ENCODE data around the gene C1orf105.
"Not testable (repeated sequence)": the region's sequence is repeated elsewhere in the genome, so short reads cannot be mapped to it uniquely, and the experiment has no call there.

C1orf105 gene

GRCh38 chr1:172485626-172486025 lies 65.1 kb downstream of the C1orf105 start:
- no peak for DNase-seq (ENCODE audit: low read depth in 1 of 2, low spot score in 1 of 2)

DNA sequence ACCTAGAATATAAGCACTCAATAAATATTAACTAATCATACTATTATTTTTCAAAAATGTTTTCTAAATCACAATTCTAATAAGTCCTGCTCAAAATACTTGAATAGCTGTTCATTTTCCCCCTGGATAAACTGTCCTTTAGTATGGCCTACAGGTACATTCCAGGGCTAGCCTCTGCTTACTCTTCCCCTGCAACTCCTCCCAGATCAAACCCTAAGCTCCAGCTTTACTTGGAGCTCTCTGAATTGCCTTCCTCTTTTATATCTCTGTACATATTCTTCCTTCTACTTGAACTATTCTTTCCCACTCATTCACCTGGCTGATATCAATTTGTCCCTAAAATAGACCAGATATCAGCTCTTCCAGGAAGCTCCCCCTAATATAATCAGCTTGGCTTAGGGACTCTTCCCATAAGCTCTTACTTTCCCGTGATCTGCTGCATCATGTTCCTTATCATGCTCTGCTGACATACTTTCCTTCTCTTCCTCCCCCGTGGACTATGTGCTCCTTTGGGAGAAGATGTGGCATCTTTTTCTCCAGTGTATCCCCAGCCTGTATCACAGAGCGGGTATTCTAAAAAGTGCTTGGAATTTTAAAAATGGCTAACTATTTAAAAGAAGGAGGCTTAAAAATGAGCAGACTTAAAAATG lies 66.4 kb downstream of the C1orf105 start:
- no peak for DNase-seq (ENCODE audit: low read depth in 1 of 2, low spot score in 1 of 2)

- DNase-seq (ENCODE audit: low read depth in 1 of 2, low spot score in 1 of 2) = no peak
These were observed 67.1 kb downstream of the C1orf105 start for GRCh38 chr1:172487550-172487949.

DNA sequence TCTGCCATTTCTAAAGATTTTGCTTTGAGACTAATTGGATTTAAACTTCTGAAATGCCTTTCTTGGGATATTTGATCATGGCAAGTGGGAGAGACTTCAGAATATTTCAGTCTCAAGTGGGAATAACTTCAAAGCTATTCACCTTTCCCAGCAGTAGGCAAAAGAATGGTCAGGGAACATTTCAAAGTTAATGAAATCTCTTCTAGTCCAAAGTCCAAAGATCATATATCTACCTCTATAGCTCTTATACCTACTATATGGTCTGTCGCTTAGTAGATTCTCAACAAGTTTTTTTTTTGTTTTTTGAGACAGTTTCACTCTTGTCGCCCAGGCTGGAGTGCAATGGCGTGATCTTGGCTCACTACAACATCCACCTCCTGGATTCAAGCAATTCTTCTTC lies 67.9 kb downstream of the C1orf105 start:
- DNase-seq (ENCODE audit: low read depth in 1 of 2, low spot score in 1 of 2) = no peak

DNA sequence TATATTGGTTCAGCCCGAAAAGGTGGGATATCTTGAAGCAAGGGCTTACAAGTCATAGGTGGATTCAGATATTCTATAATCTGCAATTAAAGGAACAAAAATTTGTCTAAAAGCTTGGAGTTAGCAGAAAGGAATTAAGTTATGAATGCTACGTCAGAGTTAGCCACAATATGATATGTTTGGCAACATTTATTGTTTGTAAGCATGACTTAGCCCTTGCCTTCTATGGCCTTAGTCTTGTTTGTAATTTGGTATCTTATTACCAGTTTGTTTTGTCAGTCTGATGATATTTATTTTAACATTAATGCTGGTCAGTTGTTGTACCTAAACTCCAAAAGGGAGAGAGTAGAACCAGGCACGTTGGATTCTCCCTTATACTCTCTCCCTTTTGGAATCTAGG lies 69.4 kb downstream of the C1orf105 start:
- DNase-seq (ENCODE audit: low read depth in 1 of 2, low spot score in 1 of 2) = no peak

DNA sequence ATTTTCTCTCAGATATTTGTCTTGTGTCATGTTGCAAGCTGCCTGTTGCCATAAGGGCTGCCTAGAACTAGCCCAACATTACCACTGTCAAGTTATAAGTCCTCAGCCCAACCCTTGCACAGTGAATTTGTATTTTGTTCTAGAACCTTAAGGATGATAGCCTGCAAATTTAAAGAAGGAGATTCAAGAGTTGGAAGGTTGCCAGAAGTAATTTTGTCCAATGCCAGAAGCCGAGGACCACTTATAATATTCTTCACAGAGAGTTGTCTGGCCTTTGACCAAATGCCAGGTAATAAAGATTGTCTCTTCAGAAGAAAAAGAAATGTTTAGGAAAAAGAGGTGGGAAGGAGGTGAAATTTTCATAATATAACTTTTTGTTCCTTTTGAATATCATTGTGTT lies 71.9 kb downstream of the C1orf105 start:
- DNase-seq (ENCODE audit: low read depth in 1 of 2, low spot score in 1 of 2) = no peak

DNA sequence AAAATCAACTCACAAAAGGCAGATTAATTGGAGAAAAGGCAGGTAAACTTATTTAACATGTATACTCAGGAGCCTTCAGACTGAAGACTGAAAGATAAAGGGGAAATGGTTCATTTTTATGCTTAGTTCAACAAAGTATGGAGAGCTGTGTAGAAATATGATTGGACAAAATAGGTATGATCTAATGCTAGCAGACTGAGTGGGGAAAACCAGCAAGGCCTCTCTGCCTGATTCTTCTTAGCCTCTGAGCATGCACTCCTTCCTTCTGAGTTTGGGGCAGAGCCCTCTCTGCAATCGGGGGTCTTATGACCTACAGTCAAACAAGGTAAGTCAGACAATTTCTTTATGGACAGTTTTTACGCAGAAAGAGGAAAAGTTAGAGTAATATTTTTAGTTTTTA lies 73.7 kb downstream of the C1orf105 start:
- no peak for DNase-seq (ENCODE audit: low read depth in 1 of 2, low spot score in 1 of 2)

DNA sequence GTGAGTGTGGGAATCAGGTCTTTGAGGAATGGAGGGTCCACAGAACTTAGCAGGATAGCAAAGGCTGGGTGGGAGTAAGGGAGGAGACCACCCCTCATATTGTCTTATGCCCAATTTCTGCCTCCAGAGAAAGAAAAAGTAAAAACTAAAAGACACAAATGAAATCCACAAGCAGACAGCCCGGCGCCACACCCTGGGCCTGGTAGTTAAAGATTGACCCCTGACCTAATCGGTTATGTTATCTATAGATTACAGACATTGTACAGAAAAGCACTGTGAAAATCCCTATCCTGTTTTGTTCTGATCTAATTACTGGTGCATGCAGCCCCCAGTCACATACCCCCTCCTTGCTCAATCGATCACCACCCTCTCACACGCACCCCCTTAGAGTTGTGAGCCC lies 75.6 kb downstream of the C1orf105 start:
- not testable (repeated sequence) for DNase-seq (ENCODE audit: low read depth in 1 of 2, low spot score in 1 of 2)

DNA sequence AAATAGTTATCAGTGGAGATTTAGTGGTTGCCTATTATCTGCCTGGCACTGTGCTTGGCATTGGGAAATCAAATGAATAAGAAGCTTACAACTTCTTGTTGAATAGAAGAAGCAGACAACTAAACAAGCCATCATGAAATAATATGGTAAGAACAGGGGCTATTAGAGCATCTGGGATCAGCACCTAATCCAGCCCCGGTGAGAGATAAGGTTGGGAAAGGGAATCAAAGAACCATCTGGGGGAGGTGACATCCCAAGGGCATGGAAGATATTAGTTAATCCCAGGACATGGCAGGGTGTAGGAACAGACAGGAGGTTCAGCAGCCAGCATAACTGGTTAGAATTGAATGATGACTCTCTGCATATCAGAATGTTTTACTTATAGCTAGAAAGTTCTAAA lies 76.2 kb downstream of the C1orf105 start:
- no peak for DNase-seq (ENCODE audit: low read depth in 1 of 2, low spot score in 1 of 2)

DNA sequence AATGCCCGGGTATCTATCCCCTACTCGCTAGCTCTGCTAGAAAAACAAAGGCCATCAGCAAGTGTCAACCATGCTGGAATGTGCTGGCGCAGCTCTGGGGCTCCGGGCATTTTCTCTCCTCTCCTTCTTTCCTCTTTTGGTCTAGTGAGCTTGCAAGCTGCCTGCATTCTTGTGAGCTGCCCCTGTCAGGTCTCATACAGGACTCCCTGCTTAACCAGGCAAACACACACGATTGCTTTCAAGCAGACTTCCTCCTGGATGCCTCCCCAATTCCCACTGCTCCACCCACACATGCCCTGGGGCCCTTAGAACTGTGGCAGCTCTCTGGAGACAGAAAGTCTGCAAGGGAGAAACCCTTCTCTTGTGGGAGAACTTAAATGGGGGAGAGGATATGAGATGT lies 76.7 kb downstream of the C1orf105 start:
- no peak for DNase-seq (ENCODE audit: low read depth in 1 of 2, low spot score in 1 of 2)

DNA sequence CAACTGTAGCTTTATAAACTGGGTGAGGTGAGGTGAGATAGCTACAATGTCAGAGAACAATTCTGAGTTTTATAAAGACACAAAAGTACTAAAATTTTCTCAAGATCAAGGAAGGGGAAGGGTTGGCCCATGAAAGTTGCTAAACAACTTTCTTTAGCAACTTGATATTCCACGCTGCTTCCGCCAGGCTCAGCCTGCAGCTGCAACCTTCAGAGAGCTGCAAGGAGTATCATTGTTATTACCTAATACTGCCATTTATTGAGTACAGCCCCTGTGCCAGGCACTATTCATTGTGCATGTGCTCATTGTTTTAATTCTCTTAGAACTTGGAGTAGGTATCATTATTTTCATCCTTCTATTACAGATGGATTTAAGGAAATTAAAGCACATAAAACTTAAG lies 78.4 kb downstream of the C1orf105 start:
- no peak for DNase-seq (ENCODE audit: low read depth in 1 of 2, low spot score in 1 of 2)

DNA sequence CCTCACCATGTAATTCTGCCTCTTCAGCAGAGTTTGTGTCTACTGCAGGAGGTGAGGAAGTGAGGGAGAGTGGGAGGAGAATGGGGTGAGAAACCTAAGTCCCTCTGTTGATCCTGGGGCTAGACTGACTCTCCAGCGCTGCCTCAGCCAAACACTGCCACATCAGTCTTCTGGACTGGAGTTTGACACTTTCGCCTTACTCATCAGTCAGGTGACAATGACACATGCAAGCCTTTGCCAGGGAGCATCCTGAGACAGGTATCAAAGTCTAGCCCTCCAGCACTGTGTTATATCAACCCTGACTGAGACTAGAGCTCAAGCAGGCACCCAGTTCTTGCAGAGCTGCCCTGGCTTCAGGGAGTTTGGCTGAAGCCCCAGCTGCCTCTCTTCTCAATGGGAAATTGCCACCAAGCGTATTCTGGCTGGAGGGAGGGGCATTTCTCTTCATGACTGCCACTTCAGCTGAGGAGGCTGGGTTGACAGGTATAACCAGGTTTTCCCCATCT lies 79.2 kb downstream of the C1orf105 start:
- no peak for DNase-seq (ENCODE audit: low read depth in 1 of 2, low spot score in 1 of 2)

DNA sequence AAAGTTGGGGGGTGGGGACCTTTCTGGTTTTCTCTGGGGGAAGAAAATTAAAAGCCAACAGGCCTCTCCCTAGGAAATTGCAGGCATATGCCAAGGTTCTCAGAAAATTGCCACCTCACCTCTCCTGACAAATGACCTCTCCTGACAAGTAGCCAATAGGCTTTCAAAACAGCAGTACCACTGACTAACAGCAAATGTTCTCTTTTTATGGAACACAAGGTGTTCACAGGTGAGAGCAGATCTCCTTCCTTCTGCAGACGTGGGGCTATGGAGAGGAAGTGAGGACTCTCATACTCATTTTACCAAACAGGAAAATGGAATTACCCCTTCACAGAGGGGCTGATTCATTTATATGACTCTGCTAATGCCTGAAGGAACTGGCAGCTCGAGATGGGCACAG lies 79.7 kb downstream of the C1orf105 start:
- DNase-seq (ENCODE audit: low read depth in 1 of 2, low spot score in 1 of 2) = no peak

DNA sequence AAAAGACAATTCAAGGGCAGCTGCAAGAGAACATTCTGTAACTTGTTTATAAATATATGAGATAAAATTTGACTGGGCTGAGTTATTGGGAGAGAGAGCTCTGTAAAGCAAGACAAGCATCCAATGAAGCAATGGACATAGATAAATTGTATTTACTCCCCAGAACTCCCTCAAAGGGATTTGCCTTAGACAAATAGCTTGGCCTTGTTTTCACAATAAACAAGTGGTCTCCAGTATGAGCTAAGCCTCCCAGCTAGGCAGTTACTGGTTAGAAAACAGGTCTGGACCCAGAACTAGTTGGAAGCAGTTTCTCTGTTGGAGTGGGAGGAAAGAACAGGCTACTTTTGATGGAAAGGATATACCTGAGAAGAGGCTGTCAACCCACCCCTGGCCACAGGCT lies 87.3 kb downstream of the C1orf105 start:
- DNase-seq (ENCODE audit: low read depth in 1 of 2, low spot score in 1 of 2) = no peak

DNA sequence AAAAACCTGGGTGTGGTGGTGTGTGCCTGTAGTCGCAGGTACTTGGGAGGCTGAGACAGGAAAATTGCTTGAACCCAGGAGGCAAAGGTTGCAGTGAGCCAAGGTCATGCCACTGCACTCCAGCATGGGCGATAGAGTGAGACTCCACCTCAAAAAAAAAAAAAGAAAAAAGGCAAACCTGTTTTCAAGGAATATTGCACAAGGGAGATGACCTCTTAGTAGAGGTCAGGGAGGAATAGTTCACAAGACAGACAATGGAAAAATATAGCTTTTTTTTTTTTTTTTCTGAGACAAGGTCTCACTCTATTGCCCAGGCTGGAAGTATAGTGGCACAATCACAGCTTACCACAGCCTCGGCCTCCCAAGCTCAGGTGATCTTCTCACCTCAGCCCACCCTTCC lies 90.0 kb downstream of the C1orf105 start:
- no peak for DNase-seq (ENCODE audit: low read depth in 1 of 2, low spot score in 1 of 2)

DNA sequence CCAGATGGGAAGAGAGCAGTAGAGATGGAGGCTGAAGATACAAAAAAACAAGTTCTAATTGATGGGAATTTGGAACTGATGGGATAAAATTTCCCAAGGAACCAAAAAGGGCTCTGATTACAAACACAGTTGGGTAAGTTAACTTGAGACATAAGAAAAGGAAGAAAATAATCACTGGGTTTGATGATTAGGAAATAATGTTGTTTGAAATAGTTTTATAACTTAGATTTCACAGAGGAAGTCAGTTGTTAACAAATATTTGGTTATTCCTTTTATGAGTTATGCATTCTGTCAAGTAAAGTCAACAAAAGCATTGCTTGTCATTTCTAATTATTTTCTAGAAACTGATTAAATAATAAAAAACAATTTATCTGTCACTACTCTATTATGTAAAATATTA lies 92.1 kb downstream of the C1orf105 start:
- no peak for DNase-seq (ENCODE audit: low read depth in 1 of 2, low spot score in 1 of 2)

GRCh38 chr1:172513479-172513878 lies 93.0 kb downstream of the C1orf105 start:
- DNase-seq (ENCODE audit: low read depth in 1 of 2, low spot score in 1 of 2) = no peak

DNA sequence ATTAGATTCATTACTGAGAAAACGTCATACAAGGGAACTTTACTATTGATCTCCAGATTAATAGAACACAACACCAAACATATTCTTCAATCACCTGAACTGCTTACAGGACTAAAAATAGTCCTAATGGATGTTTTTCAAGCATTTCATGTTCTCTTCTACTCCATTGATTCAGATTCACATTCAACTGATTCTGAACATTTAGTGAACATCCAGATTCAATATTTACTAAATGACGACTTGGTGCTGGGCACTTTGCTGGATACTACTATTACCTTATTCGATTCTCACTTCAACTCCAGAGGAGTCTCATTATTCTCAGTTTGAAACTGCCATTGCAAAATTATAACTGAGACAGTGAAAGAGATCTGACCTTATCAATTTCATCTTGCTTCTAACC lies 93.6 kb downstream of the C1orf105 start:
- DNase-seq (ENCODE audit: low read depth in 1 of 2, low spot score in 1 of 2) = no peak

GRCh38 chr1:172515436-172515835 lies 95.0 kb downstream of the C1orf105 start:
- DNase-seq (ENCODE audit: low read depth in 1 of 2, low spot score in 1 of 2) = no peak

DNA sequence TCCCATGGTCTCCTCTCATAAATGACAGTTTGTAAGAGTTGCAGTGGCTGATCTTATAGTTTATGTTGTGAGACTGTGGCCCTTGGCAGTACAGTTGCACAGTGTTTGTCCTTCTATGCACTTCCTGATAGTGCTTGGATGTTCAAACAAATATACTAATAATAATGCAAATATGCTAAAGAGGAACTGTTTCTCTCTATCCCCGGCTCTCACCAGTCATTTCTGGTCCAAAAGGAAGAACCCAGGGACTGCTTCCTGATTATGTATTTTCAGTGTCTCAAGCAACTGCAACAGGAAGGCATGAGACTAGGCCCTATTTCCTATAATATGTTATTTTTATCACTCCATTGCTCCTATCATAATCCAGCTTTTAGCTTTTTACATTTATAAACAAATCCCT lies 95.4 kb downstream of the C1orf105 start:
- DNase-seq (ENCODE audit: low read depth in 1 of 2, low spot score in 1 of 2) = no peak

DNA sequence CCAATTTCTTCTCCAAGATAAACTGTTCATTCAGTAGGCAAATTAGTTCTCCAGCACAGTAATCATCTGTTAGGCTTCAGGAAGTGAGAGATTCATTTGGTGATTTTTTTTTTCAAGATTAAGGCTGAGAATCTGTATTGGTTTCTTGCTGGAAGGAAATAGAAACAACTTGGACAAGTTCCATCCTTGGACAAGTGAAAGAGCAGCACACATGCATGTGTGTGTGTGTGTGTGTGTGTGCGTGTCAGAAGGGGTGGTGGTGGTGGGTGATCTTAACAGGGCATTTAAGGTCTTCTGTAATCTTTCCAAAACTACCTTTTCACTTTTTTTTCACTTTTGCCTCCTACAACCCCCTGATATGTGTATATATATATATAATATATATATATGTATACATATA lies 96.6 kb downstream of the C1orf105 start:
- DNase-seq (ENCODE audit: low read depth in 1 of 2, low spot score in 1 of 2) = no peak

DNA sequence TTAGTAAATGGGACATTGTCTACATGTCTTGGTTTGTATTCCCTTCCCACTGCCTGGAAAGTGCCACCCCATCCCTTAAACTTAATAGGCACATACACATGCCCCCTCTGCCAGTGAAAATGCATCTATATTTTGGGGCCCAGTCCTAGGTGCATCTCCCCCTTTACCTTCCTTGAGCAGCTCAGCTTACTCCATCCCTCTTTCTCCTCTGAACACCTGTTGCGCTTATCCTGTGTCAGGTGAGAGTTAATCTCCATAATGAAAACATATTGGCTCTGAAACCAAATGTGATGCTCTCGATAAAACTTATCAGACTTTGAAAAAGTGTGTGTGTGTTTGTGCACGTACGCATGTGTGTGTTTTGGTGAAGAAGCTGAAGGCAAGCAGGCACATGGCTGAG lies 97.1 kb downstream of the C1orf105 start:
- DNase-seq (ENCODE audit: low read depth in 1 of 2, low spot score in 1 of 2) = no peak
